ENCODE data around the gene PEX14.

PEX14 gene

DNA sequence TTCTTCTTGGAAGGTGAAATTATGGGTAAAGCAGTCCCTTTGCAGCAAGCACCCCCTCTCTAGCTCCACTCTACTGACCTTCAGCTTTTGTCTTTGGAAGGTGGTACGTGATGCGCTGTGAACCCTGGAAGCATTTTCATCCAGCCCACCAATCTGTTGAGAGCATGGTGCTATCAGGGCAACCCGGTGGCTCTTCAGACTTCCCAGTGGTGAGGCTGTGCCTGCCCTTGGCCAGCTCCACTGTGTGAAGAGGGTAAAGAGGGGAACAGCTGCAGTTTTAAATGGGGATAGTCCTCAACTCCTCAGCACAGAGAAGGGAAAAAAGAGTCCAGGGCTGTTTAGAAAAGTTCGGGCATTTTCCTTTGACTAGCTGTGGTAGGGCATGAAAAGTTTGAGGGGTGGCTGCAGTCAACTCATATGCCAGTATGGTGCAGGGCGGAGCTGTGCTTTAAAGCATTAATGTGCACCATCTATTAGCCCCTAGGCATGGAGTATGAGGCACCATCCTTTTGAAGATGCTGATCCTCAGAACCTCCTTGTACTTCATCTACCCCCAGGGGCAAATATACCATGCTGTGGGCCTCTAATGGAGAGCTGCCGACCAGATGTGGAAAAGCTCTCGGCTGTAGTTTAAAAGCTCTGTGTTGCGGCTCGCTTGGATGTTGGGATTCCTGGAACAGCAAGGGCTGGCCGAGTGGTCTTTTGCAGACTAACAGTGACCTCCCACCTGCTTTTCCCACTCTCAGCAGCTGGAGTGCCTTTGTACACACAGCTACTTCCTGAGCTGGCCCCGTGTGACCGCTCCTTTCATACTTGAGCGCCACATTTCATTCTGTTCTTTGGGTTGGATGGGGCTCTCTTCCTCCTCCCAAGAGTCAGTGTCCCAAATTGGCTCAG, 123.0 kb downstream of the PEX14 start:
- no peak for DNase-seq

DNA sequence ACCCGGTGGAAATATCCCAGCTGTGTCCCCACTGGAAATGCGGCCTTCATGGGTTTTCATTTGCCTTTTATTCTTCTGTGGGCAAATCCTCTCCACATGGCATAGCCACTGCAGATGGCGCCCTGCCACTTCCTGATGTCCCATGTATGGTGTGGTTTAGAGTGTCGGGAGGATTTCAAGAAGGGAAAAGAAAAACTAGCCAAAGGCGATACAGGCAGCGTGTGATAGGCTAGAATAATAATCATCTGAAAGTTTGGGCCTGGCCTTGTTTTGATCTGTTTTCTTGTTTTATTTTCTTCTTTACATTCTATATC, 123.6 kb downstream of the PEX14 start:
- peak; percentile 70 for DNase-seq

DNA sequence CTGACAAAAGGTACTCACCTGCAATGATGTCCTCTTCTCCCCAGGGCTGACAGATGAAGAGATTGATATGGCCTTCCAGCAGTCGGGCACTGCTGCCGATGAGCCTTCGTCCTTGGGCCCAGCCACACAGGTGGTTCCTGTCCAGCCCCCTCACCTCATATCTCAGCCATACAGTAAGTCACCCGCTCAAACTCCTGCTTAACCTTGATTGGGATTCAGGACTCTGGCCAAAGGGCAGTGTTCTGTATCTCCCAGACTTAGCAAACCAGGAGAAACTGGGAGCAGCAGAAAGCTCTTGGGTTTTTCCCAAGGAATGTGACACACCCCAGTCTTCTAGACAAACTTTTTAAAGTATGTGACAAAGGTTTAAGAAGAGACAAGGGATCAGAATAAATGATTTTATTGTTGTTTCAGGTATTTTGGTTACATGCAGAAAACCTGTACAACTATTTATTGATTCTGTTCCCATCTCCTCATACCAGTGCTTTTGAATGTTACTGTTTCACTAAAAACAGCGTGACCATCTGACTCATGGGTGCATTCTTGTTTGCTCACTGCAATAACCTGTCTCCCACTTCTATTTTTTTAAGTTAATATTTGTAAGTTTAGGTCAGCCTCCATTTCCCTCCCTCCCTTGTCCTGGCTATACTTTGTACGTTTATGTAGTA, 124.6 kb downstream of the PEX14 start:
- no peak for DNase-seq

DNA sequence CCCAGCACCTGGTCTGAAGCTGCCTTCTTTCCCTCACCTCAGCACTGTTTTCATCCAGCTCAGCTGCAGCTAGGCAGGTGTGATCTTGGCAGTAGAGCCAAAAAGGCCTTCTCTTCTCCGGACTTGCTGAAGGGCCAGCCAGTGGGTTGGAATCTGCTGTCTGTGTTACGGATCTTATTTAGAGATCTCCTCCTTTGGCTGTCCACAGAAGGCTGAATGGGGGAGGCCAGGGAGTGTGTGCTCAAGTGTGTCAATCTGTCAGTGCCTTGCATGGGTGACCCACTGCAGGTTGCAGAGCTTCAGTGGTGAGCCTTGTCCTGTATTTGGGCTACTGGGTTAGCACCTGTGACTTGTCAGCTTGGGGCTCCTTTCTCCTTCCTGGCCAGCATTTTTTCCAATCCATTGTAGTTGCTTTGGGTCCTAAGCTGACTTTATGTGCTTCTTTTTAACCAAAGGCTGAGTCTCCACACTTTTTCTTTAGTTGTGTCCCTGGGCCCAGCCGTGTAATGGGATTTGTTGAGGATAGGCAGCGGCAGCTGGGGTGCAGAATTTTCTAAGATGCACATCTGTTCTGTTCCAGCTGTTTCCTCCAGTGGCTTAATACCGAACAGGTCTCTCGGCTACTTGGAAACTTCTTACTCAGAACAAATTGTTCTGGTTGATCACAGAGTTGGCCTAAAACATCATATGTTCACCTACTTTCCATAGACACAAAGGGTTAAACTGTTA, 126.8 kb downstream of the PEX14 start:
- no peak for DNase-seq

GRCh38 chr1:10602936-10603335, 128.2 kb downstream of the PEX14 start:
- no peak for DNase-seq

DNA sequence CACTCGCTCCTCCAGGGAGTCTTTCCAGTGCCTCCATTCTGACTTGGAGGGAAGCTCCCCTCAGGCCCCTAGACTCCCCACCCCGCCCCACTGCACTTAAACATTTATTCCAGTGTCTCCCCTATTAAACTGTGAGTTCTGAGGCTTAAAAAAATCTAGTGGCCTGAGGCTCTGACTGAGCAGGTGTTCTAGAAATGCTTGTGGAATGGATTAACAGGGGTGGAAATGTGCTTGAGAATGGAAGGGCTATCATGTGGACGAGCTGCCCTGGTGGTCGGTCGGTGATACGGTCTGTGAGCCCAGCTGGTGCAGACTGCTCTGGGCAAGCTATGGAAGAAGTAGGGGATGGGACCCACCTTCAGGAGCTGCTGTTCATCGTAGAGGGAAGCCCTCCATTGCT, 130.2 kb downstream of the PEX14 start:
- DNase-seq = no peak

- DNase-seq = no peak
Measured at GRCh38 chr1:10606064-10606463, 131.3 kb downstream of the PEX14 start.

GRCh38 chr1:10607228-10607627, 132.5 kb downstream of the PEX14 start:
- DNase-seq = no peak

- DNase-seq = no peak
Measured at GRCh38 chr1:10608690-10609089, 133.9 kb downstream of the PEX14 start.

GRCh38 chr1:10610901-10611600, 136.3 kb downstream of the PEX14 start:
- DNase-seq = no peak

- no peak for DNase-seq
Measured at GRCh38 chr1:10612436-10613160, 137.8 kb downstream of the PEX14 start.

DNA sequence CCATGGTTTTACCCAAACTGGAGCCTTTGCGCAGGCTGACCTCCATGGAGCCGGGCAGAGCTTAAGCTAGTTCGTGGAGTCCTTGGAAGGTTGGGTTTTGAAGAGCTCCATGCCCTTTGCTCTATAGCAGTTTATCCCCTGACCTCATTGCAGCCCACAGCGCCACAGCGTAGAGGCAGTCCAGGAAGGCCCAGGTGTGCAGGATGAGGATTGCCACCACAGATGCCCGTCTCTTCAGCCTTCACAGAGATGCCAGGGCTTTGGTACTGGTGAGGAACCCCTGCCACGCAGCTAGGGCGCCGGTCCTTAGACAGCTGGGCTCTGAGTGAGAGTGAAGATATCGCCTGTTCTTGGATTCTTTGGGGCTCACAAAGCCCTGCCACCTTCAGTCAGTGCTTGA, 138.6 kb downstream of the PEX14 start:
- no peak for DNase-seq

DNA sequence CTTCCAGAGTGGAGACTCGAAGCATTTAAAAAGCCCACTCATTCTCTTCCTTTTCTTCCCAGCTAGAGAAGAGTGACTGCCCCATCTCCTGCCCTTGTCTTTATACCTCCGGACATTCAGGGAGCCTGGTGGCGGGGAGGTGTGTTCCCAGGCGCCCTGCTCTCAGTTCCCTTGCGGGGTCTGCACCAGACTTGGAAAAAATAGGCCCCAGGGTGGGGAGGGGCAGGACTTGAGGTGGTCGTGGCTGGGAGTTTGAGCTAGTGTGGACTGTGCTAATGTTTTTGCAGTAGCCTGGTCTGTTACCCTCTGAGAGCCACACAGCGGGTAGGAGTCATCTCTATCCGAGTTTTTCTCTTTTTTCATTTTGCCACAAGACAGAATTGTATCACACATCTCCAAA, 139.1 kb downstream of the PEX14 start:
- DNase-seq = no peak

- no peak for DNase-seq
Measured at GRCh38 chr1:10614377-10615225, 139.9 kb downstream of the PEX14 start.

- DNase-seq = no peak
Measured at GRCh38 chr1:10615332-10615731, 140.6 kb downstream of the PEX14 start.

- DNase-seq = peak; percentile 25
Measured at GRCh38 chr1:10615932-10616671, 141.4 kb downstream of the PEX14 start.

DNA sequence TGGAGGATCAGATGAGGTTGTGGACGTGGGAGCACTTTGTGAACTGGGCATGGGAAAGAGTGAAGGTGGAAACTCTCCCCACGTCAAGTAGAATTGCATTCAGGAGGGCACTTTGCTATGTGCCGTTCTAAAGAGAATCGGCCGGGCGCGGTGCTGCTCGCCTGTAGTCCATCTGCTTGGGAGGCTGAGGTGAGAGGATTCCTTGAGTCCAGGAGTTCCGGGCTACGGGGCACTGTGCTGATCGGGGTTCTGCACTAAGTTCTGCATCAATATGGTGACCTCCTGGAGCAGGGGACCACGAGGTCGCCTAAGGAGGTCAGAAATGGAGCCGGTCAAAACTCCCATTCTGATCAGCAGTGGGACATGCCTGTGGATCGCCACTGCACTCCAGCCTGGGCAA, 141.9 kb downstream of the PEX14 start:
- peak; percentile 9 for DNase-seq

- DNase-seq = peak; percentile 10
Measured at GRCh38 chr1:10617318-10617717, 142.6 kb downstream of the PEX14 start.

GRCh38 chr1:10617931-10618885, 143.5 kb downstream of the PEX14 start:
- DNase-seq = peak; percentile 3

- DNase-seq = peak; percentile 6
Measured at GRCh38 chr1:10620776-10621175, 146.0 kb downstream of the PEX14 start.

All from right forelimb (tissue), 1 donor.